ENCODE measurements around the gene MED28. TPM values are rescaled to one million over a fixed set of nuclear protein-coding genes. Genes with fewer than 3 reads are reported as not detected.

The MED28 gene
- total RNA-seq, 1 donor from 2014 or later, result 92.5 TPM

DNA sequence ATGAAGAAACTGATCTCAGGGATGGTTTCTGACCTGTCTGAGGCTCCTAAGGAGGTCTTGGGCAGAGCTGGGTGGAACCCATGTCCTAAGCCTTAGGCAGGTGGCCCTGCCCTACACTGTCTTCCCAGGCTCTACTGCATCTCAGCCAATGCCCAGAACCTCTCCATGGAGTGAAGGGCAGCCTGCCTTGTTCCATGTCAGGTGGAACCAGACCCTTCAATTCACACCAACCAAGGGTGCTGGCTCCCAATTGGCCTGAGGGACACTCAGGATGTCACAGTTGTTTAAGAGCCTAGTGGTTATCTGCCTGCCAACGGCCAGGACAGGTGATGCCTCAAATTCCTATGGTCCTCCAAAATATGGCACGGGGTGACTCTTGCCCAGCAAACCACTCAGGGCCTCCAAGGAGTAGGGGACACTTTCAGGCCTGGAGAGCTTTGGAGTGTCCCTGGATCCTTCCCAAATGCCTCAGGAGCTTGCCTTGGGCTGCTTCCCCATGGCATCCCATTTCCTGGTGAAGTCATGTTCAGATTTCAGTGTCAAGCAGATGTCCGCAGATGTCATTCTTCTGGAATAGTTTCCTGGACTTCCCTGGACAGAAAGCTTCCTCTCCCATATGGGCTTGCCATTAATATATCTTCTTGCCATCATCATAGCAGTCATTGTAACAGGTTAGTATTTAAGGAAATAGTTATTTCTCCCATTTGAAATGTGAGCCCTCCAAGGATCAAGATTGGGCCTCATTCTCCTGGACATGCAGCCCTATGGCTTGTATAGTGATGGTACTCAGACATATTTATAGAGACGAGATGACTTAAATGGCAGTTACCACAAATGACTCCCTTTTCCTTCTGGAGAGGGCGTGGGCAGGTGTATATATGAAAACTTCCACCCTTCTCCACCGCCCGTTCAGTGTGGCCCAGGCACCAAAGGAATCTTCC, 67.1 kb downstream of the MED28 start:
- TF ChIP-seq CTCF (conservative IDR thresholded peaks at IDR 0.05), result no peak
- no peak overlapping the region for H3K4me3 Mint-ChIP-seq
- no peak overlapping the region for H3K27ac Mint-ChIP-seq
- H3K9me3 Mint-ChIP-seq, result peaks cover 12% of the 10 kb centered on the region
- DNase-seq (ENCODE audit: extremely low spot score, unreplicated experiment), result no peak
- H3K4me1 Mint-ChIP-seq (ENCODE audit: unreplicated experiment), result no peaks in the 10 kb centered on the region
- H3K27me3 Mint-ChIP-seq, result peaks cover 7% of the 10 kb centered on the region
- H3K36me3 Mint-ChIP-seq, result no peaks in the 10 kb centered on the region

DNA sequence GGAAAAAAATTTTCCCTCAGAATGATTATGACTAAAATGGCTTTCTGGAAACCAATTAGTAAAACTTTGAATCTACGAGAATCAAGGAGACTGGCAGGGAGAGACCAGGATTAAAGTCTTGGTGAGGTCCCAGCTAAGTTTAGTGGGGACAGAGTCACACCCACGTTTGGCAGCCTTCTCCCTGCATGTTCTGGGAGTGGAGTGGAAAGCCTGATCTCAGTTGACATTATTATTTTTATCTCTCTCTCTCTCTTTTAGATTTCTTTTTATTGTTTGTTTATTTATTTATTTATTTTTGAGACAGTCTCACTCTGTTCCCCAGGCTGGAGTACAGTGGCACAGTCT, 67.8 kb downstream of the MED28 start:
- Mint-ChIP-seq H3K27me3 (peaks cover 7% of the 10 kb centered on the region), H3K4me1 (ENCODE audit: unreplicated experiment) (no peaks in the 10 kb centered on the region), H3K9me3 (peaks cover 12% of the 10 kb centered on the region), H3K36me3 (no peaks in the 10 kb centered on the region), H3K27ac (no peak overlapping the region), H3K4me3 (no peak overlapping the region)
- DNase-seq (ENCODE audit: extremely low spot score, unreplicated experiment), result no peak
- no peak for TF ChIP-seq CTCF (conservative IDR thresholded peaks at IDR 0.05)

Other genes with a start within 250 kb of the MED28 start
- gene QDPR, start 102.6 kb upstream of the MED28 start, total RNA-seq (ENCODE audit: low replicate concordance), result 50.2 and 52.4 TPM in 2 replicates
- not detected in 2 replicates for gene CLRN2, start 99.5 kb upstream of the MED28 start, total RNA-seq (ENCODE audit: low replicate concordance)
- 41.2 and 48.9 TPM in 2 replicates for gene LAP3, start 37.4 kb upstream of the MED28 start, total RNA-seq (ENCODE audit: low replicate concordance)
- 0.12 TPM in 2 replicates for gene FAM184B, start 167.0 kb downstream of the MED28 start, total RNA-seq (ENCODE audit: low replicate concordance)
- gene DCAF16, start 196.1 kb downstream of the MED28 start, total RNA-seq (ENCODE audit: low replicate concordance), result 58.2 and 63.7 TPM in 2 replicates
- 11.8 and 46.0 TPM in 2 replicates for gene NCAPG, start 196.3 kb downstream of the MED28 start, total RNA-seq (ENCODE audit: low replicate concordance)

Measured in type B pancreatic cell (in vitro differentiated cells).